ENCODE measurements around the gene GNG7. TPM values are rescaled to one million over a fixed set of nuclear protein-coding genes. Genes with fewer than 3 reads are reported as not detected.
"Not testable (repeated sequence)": the region's sequence is repeated elsewhere in the genome, so short reads cannot be mapped to it uniquely, and the experiment has no call there.

GNG7 gene
- total and polyA plus RNA-seq, 12 donors: 0.83 to 16.5 (median 7.8) TPM

DNA sequence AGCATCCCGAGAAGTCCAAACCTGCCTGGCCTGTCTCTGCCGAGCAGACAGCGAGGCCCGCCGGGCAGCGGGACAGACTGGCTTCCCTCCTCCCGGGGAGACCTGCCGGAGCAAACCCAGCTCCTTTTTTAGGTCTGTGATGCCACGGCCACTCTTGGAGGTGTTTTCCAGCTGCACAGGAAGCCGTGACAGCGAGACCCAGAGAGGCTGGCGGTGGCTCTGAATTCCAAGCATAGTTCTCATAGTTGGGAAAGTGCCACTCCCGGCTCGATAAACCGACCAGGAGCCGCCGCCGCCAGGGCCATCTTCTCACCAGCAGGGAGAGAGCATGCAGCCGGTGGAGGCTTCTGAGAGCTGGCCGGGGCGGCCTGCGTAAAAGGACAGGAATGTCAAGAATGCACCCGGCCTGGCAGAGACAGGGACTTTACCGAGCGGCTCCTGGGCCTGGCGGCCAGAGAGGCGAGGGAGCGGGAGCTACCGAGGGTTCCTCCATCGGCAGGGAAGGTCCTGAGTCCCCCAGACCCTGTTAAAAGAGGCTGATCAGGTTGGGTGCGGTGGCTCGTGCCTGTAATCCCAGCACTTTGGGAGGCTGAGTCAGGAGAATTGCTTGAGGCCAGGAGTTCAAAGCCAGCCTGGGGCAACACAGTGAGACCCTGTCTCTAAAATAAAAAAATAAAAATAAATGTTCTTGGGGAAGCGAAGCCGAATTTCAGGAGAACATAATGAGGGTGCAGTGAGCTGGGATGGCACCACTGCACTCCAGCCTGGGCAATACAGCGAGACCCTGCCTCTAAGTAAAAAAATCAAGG lies 161.6 kb downstream of the GNG7 start:
- Histone ChIP-seq H3K27me3 (no peaks in the 10 kb centered on the region), H3K4me1 (replicated peaks in 1 of 2) (peaks cover 31 to 56% of the 10 kb centered on the region in 2 donors), H3K36me3 (replicated peaks in 1 of 2) (no peaks in the 10 kb centered on the region), H3K27ac (peak overlapping the region; percentile 46 to 98 (median 97)), H3K4me3 (no peak overlapping the region), H3K9me3 (replicated peaks in 1 of 3) (no peaks in the 10 kb centered on the region)
- WGBS, 4 donors: 35 to 66% (median 55%) methylated on average over 18 to 35 of the region's 35 CpGs
- intact Hi-C loops (cut with DNase I): loop anchor here (5.0 to 10.0 kb wide), 3 partner anchors 36 to 64 kb away; partner anchors contain the start of gene GADD45B (in 1 of the 2)
- TF ChIP-seq, protein P1, sequence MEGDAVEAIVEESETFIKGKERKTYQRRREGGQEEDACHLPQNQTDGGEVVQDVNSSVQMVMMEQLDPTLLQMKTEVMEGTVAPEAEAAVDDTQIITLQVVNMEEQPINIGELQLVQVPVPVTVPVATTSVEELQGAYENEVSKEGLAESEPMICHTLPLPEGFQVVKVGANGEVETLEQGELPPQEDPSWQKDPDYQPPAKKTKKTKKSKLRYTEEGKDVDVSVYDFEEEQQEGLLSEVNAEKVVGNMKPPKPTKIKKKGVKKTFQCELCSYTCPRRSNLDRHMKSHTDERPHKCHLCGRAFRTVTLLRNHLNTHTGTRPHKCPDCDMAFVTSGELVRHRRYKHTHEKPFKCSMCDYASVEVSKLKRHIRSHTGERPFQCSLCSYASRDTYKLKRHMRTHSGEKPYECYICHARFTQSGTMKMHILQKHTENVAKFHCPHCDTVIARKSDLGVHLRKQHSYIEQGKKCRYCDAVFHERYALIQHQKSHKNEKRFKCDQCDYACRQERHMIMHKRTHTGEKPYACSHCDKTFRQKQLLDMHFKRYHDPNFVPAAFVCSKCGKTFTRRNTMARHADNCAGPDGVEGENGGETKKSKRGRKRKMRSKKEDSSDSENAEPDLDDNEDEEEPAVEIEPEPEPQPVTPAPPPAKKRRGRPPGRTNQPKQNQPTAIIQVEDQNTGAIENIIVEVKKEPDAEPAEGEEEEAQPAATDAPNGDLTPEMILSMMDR (IDR thresholded peaks at IDR 0.05): peak in 4 of 6 experiments; percentile 21 to 45 (median 38)
- TF ChIP-seq POLR2A (IDR thresholded peaks at IDR 0.05): peak in 1 of 2 donors; percentile 60
- peak in 6 of 7 donors; percentile 79 to 93 (median 88) for DNase-seq

DNA sequence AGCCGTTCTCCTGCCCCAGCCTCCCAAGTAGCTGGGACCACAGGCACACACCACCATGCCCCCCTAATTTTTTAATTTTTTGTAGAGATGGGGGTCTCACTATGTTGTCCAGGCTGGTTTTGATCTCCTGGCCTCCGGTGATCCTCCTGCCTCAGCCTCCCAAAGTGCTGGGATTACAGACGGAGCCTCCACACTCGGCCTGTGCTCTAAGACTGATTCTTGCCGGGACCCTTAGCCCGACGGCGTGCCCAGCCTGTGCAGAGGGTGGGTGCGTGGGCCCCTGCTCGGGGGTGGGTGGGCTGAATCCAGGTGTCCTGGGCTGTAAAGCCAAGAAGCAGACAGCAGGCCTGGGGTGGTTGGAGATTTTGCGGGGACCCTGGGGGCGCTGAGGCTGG lies 162.2 kb downstream of the GNG7 start:
- WGBS, 4 donors: 79 to 88% (median 86%) methylated on average over 7 to 12 of the region's 12 CpGs
- Histone ChIP-seq H3K4me1 (replicated peaks in 1 of 2) (peaks cover 31 to 52% of the 10 kb centered on the region in 2 donors), H3K9me3 (replicated peaks in 1 of 3) (no peaks in the 10 kb centered on the region), H3K27ac (peak overlapping the region in 4 of 5 donors; percentile 69 to 98 (median 97)), H3K36me3 (replicated peaks in 1 of 2) (no peaks in the 10 kb centered on the region), H3K27me3 (no peaks in the 10 kb centered on the region), H3K4me3 (no peak overlapping the region)
- DNase-seq: no peak
- TF ChIP-seq, protein P1 (IDR thresholded peaks at IDR 0.05): no peak
- no peak for TF ChIP-seq POLR2A (IDR thresholded peaks at IDR 0.05)
- intact Hi-C loops (cut with DNase I): loop anchor here (5.0 to 10.0 kb wide), 3 partner anchors 37 to 63 kb away; partner anchors contain the start of gene GADD45B (in 1 of the 2)

DNA sequence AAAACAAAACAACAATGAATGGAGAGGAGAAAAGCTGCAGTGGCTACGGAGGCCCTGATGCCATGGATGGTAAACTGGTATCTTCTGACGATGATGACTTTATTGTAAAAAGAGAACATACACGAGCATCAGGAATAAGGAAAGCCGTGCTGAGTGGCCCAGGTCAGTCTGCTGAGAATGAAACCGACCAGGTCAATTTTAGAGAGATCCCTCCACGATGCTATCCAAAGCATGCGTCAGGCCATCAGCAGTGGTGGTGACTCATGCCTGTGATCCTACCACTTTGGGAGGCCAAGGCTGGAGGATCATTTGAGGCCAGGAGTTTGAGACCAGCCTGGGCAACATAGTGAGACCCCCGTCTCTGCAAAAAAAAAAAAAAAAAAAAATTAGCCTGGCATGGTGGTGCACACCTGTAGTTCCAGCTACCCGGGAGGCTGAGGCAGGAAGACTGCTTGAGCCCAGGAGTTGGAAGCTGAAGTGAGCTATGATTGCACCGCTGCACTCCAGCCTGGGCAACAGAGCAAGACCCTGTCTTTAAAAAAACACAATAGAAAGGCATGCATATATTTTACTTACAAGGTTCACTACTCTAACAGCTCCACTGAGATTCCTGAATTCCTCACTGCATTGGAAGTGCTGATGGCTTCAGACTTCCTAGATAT lies 164.3 kb downstream of the GNG7 start:
- intact Hi-C loops (cut with DNase I): no loop called here
- Histone ChIP-seq H3K36me3 (replicated peaks in 1 of 2) (no peaks in the 10 kb centered on the region), H3K27ac (no peak overlapping the region), H3K27me3 (no peaks in the 10 kb centered on the region), H3K9me3 (replicated peaks in 1 of 3) (no peaks in the 10 kb centered on the region), H3K4me3 (no peak overlapping the region), H3K4me1 (replicated peaks in 1 of 2) (peaks cover 16 to 32% of the 10 kb centered on the region in 2 donors)
- no peak for DNase-seq
- 84 to 97% (median 91%) methylated on average over 8 to 10 of the region's 10 CpGs for WGBS, 4 donors
- TF ChIP-seq POLR2A (IDR thresholded peaks at IDR 0.05): no peak
- TF ChIP-seq, protein P1 (IDR thresholded peaks at IDR 0.05): no peak

DNA sequence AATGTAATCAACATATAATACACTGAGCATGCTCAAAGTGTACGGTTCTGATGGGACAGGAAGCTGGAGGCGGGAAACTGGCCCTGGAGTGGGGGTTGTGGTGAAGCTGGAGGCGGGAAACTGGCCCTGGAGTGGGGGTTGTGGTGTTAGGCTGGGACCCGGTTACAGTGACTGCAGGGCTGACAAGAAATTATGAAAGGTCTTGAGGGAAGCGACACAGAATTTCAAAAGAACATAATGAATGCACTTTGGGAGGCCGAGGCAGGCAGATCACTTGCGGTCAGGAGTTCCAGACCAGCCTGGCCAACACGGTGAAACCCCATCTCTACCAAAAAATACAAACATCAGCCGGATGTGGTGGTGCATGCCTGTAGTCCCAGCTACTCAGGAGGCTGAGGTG lies 164.9 kb downstream of the GNG7 start:
- intact Hi-C loops (cut with DNase I); H3K36me3 ChIP-seq (replicated peaks in 1 of 2); DNase-seq; H3K27me3 ChIP-seq; H3K4me3 ChIP-seq; H3K27ac ChIP-seq; H3K9me3 ChIP-seq (replicated peaks in 1 of 3): not testable (repeated sequence)
- 81 to 85% (median 82%) methylated on average over 9 of the region's 9 CpGs for WGBS, 4 donors
- H3K4me1 ChIP-seq (replicated peaks in 1 of 2): peaks cover 9 to 25% of the 10 kb centered on the region in 2 donors

Measured in adrenal gland (tissue), 12 donors.